ENCODE results near the gene RAB24. TPM values are rescaled to one million over a fixed set of nuclear protein-coding genes. Genes with fewer than 3 reads are reported as not detected.

The RAB24 gene
- total and polyA plus RNA-seq, 4 donors = 15.5 to 58.9 (median 39.0) TPM

DNA sequence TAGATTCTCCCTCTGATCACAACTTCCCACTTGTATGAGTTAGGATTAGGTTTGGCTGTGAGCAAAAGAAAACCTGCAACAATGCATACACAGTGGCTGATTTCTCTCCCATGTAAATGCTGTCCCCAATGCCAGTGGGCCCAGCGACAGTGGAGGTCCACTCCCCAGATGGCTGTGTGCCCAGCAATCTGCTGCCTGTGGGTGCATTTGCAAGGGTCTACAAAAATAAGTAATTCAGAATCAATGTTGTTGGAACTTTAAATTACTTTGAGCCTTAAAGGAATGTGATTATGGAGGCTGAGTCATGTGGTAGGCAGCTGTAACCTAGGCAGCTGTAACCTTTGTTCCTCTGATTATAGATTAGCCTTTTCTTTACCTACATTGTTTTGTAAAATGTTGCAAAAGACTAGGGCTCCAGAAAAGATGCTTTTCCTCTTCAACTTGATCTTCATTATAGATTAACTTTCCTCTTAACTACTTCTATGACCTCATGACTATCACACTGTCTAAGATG lies 22.4 kb upstream of the RAB24 start:
- Histone ChIP-seq H3K27ac (ENCODE audit: low read depth, low read length) (no peak overlapping the region), H3K36me3 (ENCODE audit: control insufficient read depth, insufficient read depth, low read length) (peaks cover 33% of the 10 kb centered on the region), H3K4me3 (ENCODE audit: low read depth, low read length) (no peak overlapping the region), H3K9me3 (ENCODE audit: control insufficient read depth, insufficient read depth, low read length) (no peaks in the 10 kb centered on the region), H3K27me3 (ENCODE audit: control insufficient read depth, insufficient read depth, low read length) (no peaks in the 10 kb centered on the region), H3K4me1 (ENCODE audit: control insufficient read depth, insufficient read depth, low read length) (no peaks in the 10 kb centered on the region)
- DNase-seq (ENCODE audit: low read depth in 4 of 6, low spot score in 6 of 6) = no peak
- WGBS (ENCODE audit: insufficient coverage) = 50% methylated on average over 1 of the region's 1 CpG

GRCh38 chr5:177320879-177321278 lies 17.4 kb upstream of the RAB24 start:
- WGBS (ENCODE audit: insufficient coverage) = 100% methylated on average over 3 of the region's 7 CpGs

DNA sequence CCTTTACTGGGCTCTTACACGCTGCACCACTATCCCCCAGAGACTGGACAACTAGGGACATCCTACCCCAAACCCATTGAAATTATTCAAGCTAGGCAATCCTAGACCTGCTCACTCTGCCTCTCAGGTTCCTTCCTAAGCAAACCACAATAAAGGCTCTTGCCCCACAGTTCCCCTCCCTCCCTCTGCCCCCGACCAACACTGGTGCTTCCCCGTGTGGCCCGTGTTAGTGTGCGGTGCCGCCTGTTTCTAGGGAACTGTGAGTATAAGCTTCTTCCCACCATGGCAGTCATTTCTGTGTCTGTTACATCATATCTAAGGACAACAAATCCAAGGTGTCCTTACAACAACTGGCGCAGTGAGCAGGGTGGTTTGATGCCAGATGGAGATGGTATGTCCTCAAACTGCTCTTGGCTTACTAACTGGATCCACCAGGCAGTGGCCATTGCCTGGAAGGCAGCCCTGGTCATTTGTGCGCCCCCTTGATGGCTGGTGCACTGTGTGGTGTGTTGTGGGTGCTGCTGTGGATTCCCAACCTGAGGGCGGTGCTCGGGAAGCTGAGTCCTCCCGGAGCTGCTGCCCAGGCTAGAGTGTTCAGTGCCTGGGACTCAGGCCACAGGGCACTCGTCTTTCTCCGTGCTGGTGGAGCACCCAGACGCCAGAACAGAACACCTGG lies 16.5 kb upstream of the RAB24 start:
- Histone ChIP-seq H3K4me1 (ENCODE audit: control insufficient read depth, insufficient read depth, low read length) (no peaks in the 10 kb centered on the region), H3K4me3 (ENCODE audit: low read depth, low read length) (no peak overlapping the region), H3K27ac (ENCODE audit: low read depth, low read length) (no peak overlapping the region), H3K36me3 (ENCODE audit: control insufficient read depth, insufficient read depth, low read length) (peaks cover 17% of the 10 kb centered on the region), H3K27me3 (ENCODE audit: control insufficient read depth, insufficient read depth, low read length) (no peaks in the 10 kb centered on the region), H3K9me3 (ENCODE audit: control insufficient read depth, insufficient read depth, low read length) (no peaks in the 10 kb centered on the region)
- WGBS (ENCODE audit: insufficient coverage) = 94% methylated on average over 8 of the region's 14 CpGs
- DNase-seq (ENCODE audit: low read depth in 4 of 6, low spot score in 6 of 6) = no peak

More at GRCh38 chr5:177320879-177321278, 17.4 kb upstream of the RAB24 start:
- Histone ChIP-seq H3K4me1 (ENCODE audit: control insufficient read depth, insufficient read depth, low read length) (no peaks in the 10 kb centered on the region), H3K27me3 (ENCODE audit: control insufficient read depth, insufficient read depth, low read length) (no peaks in the 10 kb centered on the region), H3K36me3 (ENCODE audit: control insufficient read depth, insufficient read depth, low read length) (peaks cover 16% of the 10 kb centered on the region), H3K9me3 (ENCODE audit: control insufficient read depth, insufficient read depth, low read length) (no peaks in the 10 kb centered on the region), H3K27ac (ENCODE audit: low read depth, low read length) (no peak overlapping the region), H3K4me3 (ENCODE audit: low read depth, low read length) (no peak overlapping the region)
- DNase-seq (ENCODE audit: low read depth in 4 of 6, low spot score in 6 of 6) = no peak

- H3K4me1 ChIP-seq (ENCODE audit: control insufficient read depth, insufficient read depth, low read length) = peaks cover 1% of the 10 kb centered on the region
Measured at GRCh38 chr5:177317959-177318377, 14.4 kb upstream of the RAB24 start.

DNA sequence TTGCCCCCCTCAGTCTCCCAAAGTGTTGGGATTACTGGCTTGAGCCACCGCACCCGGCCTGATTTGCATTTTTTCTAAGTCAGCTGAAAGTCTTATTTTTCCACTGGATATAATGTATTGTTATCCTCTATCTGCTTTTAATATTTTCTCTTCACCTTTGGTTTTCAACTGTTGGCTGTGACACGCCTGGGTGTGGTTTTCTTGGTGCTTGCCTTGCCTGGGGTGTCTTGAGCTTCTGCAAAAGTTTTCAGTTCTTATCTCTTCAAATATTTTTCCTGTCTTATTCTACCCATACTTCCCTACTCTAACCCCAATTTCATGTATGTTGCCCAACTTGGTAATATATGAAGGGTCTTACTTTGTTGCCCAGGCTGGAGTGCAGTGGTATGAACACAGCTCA lies 12.5 kb upstream of the RAB24 start:
- DNase-seq (ENCODE audit: low read depth in 4 of 6, low spot score in 6 of 6) = no peak
- WGBS (ENCODE audit: insufficient coverage) = no CpG with 5 or more reads among the region's 3 CpGs

More at GRCh38 chr5:177317959-177318377, 14.4 kb upstream of the RAB24 start:
- H3K36me3 ChIP-seq (ENCODE audit: control insufficient read depth, insufficient read depth, low read length) = peaks cover 15% of the 10 kb centered on the region
- no peak overlapping the region for H3K4me3 ChIP-seq (ENCODE audit: low read depth, low read length)
- no peaks in the 10 kb centered on the region for H3K27me3 ChIP-seq (ENCODE audit: control insufficient read depth, insufficient read depth, low read length)
- H3K27ac ChIP-seq (ENCODE audit: low read depth, low read length) = no peak overlapping the region
- WGBS (ENCODE audit: insufficient coverage) = 34% methylated on average over 6 of the region's 7 CpGs
- DNase-seq (ENCODE audit: low read depth in 4 of 6, low spot score in 6 of 6) = peak in 2 of 6 donors; percentile 66 to 77
- H3K9me3 ChIP-seq (ENCODE audit: control insufficient read depth, insufficient read depth, low read length) = no peaks in the 10 kb centered on the region

GRCh38 chr5:177315411-177315810 lies 11.9 kb upstream of the RAB24 start:
- no peaks in the 10 kb centered on the region for H3K9me3 ChIP-seq (ENCODE audit: control insufficient read depth, insufficient read depth, low read length)
- peaks cover 16% of the 10 kb centered on the region for H3K36me3 ChIP-seq (ENCODE audit: control insufficient read depth, insufficient read depth, low read length)
- peaks cover 25% of the 10 kb centered on the region for H3K4me1 ChIP-seq (ENCODE audit: control insufficient read depth, insufficient read depth, low read length)
- no peak overlapping the region for H3K4me3 ChIP-seq (ENCODE audit: low read depth, low read length)
- 84% methylated on average over 3 of the region's 7 CpGs for WGBS (ENCODE audit: insufficient coverage)
- no peak overlapping the region for H3K27ac ChIP-seq (ENCODE audit: low read depth, low read length)
- H3K27me3 ChIP-seq (ENCODE audit: control insufficient read depth, insufficient read depth, low read length) = no peaks in the 10 kb centered on the region
- no peak for DNase-seq (ENCODE audit: low read depth in 4 of 6, low spot score in 6 of 6)

More for the DNA sequence above, 12.5 kb upstream of the RAB24 start:
- Histone ChIP-seq H3K27ac (ENCODE audit: low read depth, low read length) (no peak overlapping the region), H3K9me3 (ENCODE audit: control insufficient read depth, insufficient read depth, low read length) (no peaks in the 10 kb centered on the region), H3K36me3 (ENCODE audit: control insufficient read depth, insufficient read depth, low read length) (peaks cover 15% of the 10 kb centered on the region), H3K4me3 (ENCODE audit: low read depth, low read length) (no peak overlapping the region), H3K4me1 (ENCODE audit: control insufficient read depth, insufficient read depth, low read length) (peaks cover 19% of the 10 kb centered on the region), H3K27me3 (ENCODE audit: control insufficient read depth, insufficient read depth, low read length) (no peaks in the 10 kb centered on the region)

- peaks cover 14% of the 10 kb centered on the region for H3K36me3 ChIP-seq (ENCODE audit: control insufficient read depth, insufficient read depth, low read length)
- DNase-seq (ENCODE audit: low read depth in 4 of 6, low spot score in 6 of 6) = no peak
- H3K27ac ChIP-seq (ENCODE audit: low read depth, low read length) = no peak overlapping the region
- 85% methylated on average over 15 of the region's 18 CpGs for WGBS (ENCODE audit: insufficient coverage)
- no peaks in the 10 kb centered on the region for H3K27me3 ChIP-seq (ENCODE audit: control insufficient read depth, insufficient read depth, low read length)
- H3K4me3 ChIP-seq (ENCODE audit: low read depth, low read length) = no peak overlapping the region
- H3K9me3 ChIP-seq (ENCODE audit: control insufficient read depth, insufficient read depth, low read length) = no peaks in the 10 kb centered on the region
- H3K4me1 ChIP-seq (ENCODE audit: control insufficient read depth, insufficient read depth, low read length) = peaks cover 33% of the 10 kb centered on the region
Measured at GRCh38 chr5:177314376-177315342, 11.1 kb upstream of the RAB24 start.

DNA sequence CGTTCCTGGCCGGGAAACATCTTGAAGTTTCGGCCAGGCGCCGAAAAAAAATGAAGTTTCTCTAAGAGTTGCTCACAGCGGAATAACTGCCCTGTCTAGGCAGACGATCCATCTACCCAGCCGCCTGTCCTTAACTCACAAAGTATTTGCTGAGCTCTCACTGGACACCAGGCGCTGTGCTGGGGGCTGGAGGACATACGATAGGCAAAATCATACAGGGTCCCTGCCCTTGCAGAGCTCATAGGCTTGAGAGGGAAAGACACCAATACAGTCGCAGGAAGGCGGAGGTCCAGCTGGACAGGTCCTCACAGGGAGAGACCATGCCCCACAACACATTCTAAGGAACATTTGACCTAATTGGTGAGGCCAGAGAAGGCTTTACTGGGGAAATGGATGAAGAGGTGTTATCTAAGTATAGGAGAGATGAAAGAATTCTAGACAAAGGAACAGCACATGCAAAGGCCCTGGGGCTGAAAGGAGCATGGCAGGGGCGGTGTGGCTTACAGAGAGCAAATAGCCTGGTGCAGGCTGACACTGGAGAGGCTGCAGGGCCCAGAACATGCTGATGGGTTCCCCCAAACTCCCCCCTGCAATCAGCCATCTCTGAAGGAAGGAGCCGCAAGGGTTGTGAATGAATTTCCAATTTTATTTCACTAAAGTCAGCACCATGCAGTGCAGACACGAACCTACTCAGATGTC lies 10.2 kb upstream of the RAB24 start:
- Histone ChIP-seq H3K27me3 (ENCODE audit: control insufficient read depth, insufficient read depth, low read length) (no peaks in the 10 kb centered on the region), H3K36me3 (ENCODE audit: control insufficient read depth, insufficient read depth, low read length) (peaks cover 18% of the 10 kb centered on the region), H3K27ac (ENCODE audit: low read depth, low read length) (no peak overlapping the region), H3K4me3 (ENCODE audit: low read depth, low read length) (no peak overlapping the region), H3K4me1 (ENCODE audit: control insufficient read depth, insufficient read depth, low read length) (peaks cover 42% of the 10 kb centered on the region), H3K9me3 (ENCODE audit: control insufficient read depth, insufficient read depth, low read length) (no peaks in the 10 kb centered on the region)
- no peak for DNase-seq (ENCODE audit: low read depth in 4 of 6, low spot score in 6 of 6)
- WGBS (ENCODE audit: insufficient coverage) = 95% methylated on average over 11 of the region's 15 CpGs

DNA sequence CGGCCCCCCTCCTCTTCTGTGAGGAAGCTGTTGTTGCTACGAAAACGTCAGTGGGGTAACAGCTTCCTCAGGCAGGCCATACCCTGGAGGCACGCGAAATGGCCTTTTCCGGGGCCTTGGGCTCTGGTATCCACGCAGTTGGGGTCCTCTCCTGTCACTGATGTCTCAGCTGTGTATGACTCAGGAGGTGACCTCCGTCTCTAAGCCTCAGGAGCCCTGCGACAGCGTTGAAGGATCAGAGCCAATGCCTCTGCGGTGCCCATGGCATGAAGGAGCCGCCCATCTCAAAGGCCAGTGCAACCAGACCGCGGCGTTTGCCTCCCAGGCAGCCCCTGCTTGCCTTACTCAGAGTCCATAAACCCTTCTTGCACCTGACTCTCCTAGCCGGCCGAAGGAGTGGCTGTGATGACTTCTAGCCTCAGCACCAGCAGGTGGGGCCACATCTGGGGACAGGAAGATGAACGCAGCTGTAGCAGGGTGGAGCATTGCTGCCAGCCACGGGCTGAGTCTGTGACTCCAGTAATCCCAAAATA lies 9.2 kb upstream of the RAB24 start:
- Histone ChIP-seq H3K4me3 (ENCODE audit: low read depth, low read length) (peak overlapping the region; percentile 3), H3K4me1 (ENCODE audit: control insufficient read depth, insufficient read depth, low read length) (peaks cover 47% of the 10 kb centered on the region), H3K9me3 (ENCODE audit: control insufficient read depth, insufficient read depth, low read length) (no peaks in the 10 kb centered on the region), H3K27ac (ENCODE audit: low read depth, low read length) (no peak overlapping the region), H3K27me3 (ENCODE audit: control insufficient read depth, insufficient read depth, low read length) (no peaks in the 10 kb centered on the region), H3K36me3 (ENCODE audit: control insufficient read depth, insufficient read depth, low read length) (peaks cover 23% of the 10 kb centered on the region)
- DNase-seq (ENCODE audit: low read depth in 4 of 6, low spot score in 6 of 6) = no peak
- WGBS (ENCODE audit: insufficient coverage) = 5% methylated on average over 19 of the region's 19 CpGs

Data from spinal cord (tissue), 10 donors.